HG02610 (cell line): ENCODE measurements around the gene DOHH.
A peak's percentile ranks its signal among the peaks of the same experiment; 100 is the strongest.

Experiments used
- ATAC-seq: cut with Tn5 transposase; IDR thresholded peaks from one replicate; pipeline ENCODE4 v1.9.1; 2021; ENCODE audit warnings: mild to moderate bottlenecking, moderate library complexity; ENCODE audit not compliant: unreplicated experiment

The DOHH gene

GRCh38 chr19:3505598-3506383 lies 5.3 kb upstream of the DOHH start, which contains the start of gene FZR1:
TSS of gene FZR1 (plus strand) at chr19:3506311. CDS start at chr19:3522990, 16,679 bp downstream.
- peak; percentile 89 for ATAC-seq

GRCh38 chr19:3504735-3505134 lies 4.3 kb upstream of the DOHH start:
- ATAC-seq: no peak

GRCh38 chr19:3503036-3503572 lies 2.6 kb upstream of the DOHH start:
- ATAC-seq: no peak

- no peak for ATAC-seq
These were observed 1.3 kb upstream of the DOHH start for GRCh38 chr19:3501780-3502179.

- no peak for ATAC-seq
These were observed 591 bp downstream of the DOHH start for GRCh38 chr19:3499738-3500428.

- no peak for ATAC-seq
These were observed 2.5 kb downstream of the DOHH start for GRCh38 chr19:3497757-3498520.

- no peak for ATAC-seq
These were observed 3.8 kb downstream of the DOHH start for GRCh38 chr19:3496392-3497273.

- no peak for ATAC-seq
These were observed 5.9 kb downstream of the DOHH start for GRCh38 chr19:3494559-3494958.

GRCh38 chr19:3494051-3494450 lies 6.4 kb downstream of the DOHH start:
- ATAC-seq: no peak

GRCh38 chr19:3493651-3494050 lies 6.8 kb downstream of the DOHH start:
- ATAC-seq: no peak

GRCh38 chr19:3492919-3493318 lies 7.6 kb downstream of the DOHH start:
- ATAC-seq: no peak

GRCh38 chr19:3492131-3492839 lies 8.2 kb downstream of the DOHH start:
- ATAC-seq: no peak

GRCh38 chr19:3491396-3492119 lies 8.9 kb downstream of the DOHH start:
- no peak for ATAC-seq

GRCh38 chr19:3483226-3483628 lies 17.2 kb downstream of the DOHH start, which contains the start of gene SMIM44:
TSS of gene SMIM44 (minus strand) at chr19:3483441. CDS start at chr19:3483403, 38 bp downstream.
- no peak for ATAC-seq

GRCh38 chr19:3482507-3483225 lies 17.8 kb downstream of the DOHH start:
- no peak for ATAC-seq

- ATAC-seq: no peak
These were observed 19.0 kb downstream of the DOHH start for GRCh38 chr19:3481241-3482090.

- ATAC-seq: no peak
These were observed 19.9 kb downstream of the DOHH start, which contains the start of gene SMIM24 for GRCh38 chr19:3480383-3481091. TSS of gene SMIM24 (minus strand) at chr19:3480525. CDS start at chr19:3480463, 62 bp downstream.
